ENCODE data around the gene RECK.
"Not testable (repeated sequence)": the region's sequence is repeated elsewhere in the genome, so short reads cannot be mapped to it uniquely, and the experiment has no call there.

RECK gene

GRCh38 chr9:36158917-36159316 is 122.2 kb downstream of the RECK start:
- peak; percentile 64 for DNase-seq

- not testable (repeated sequence) for DNase-seq
These were observed 122.8 kb downstream of the RECK start for GRCh38 chr9:36159509-36159908.

- DNase-seq: not testable (repeated sequence)
These were observed 123.4 kb downstream of the RECK start for GRCh38 chr9:36160126-36160525.

- peak; percentile 42 for DNase-seq
These were observed 124.5 kb downstream of the RECK start for GRCh38 chr9:36161187-36161586.

- no peak for DNase-seq
These were observed 125.6 kb downstream of the RECK start for GRCh38 chr9:36162211-36162738.

GRCh38 chr9:36163049-36163785 is 126.5 kb downstream of the RECK start:
- peak; percentile 97 for DNase-seq

- peak; percentile 64 for DNase-seq
These were observed 127.1 kb downstream of the RECK start for GRCh38 chr9:36163786-36164170.

- DNase-seq: no peak
These were observed 127.7 kb downstream of the RECK start for GRCh38 chr9:36164372-36164771.

- DNase-seq: no peak
These were observed 128.3 kb downstream of the RECK start for GRCh38 chr9:36164989-36165388.

GRCh38 chr9:36165826-36166167 is 129.1 kb downstream of the RECK start:
- DNase-seq: peak; percentile 72

GRCh38 chr9:36166168-36166927 is 129.6 kb downstream of the RECK start:
- DNase-seq: peak; percentile 84

GRCh38 chr9:36169166-36169565 is 132.5 kb downstream of the RECK start, which contains the start of gene CCIN:
TSS of gene CCIN (plus strand) at chr9:36169388. CDS start at chr9:36169503, 115 bp downstream.
- DNase-seq: no peak

- no peak for DNase-seq
These were observed 133.0 kb downstream of the RECK start for GRCh38 chr9:36169708-36170107.

- no peak for DNase-seq
These were observed 133.8 kb downstream of the RECK start for GRCh38 chr9:36170531-36170930.

GRCh38 chr9:36173861-36174260 is 137.1 kb downstream of the RECK start:
- no peak for DNase-seq
